Neural progenitor cell (in vitro differentiated cells): ENCODE data around the gene OR8B8.

Experiments used
- CTCF ChIP-seq: fragments of 200-600 bp; sonication (generic); IDR thresholded peaks from 2 replicates; pipeline ENCODE4 v1.5.1; 2017; ENCODE audit warnings: antibody characterized with exemption, mild to moderate bottlenecking
- EZH2 ChIP-seq: fragments of 200-600 bp; sonication (generic); IDR thresholded peaks from 2 replicates; pipeline ENCODE4 v1.6.1; 2017; ENCODE audit warnings: antibody characterized with exemption, mild to moderate bottlenecking, moderate library complexity

GRCh38 chr11:124405581-124405980 is 39.9 kb downstream of the OR8B8 start:
- TF ChIP-seq CTCF (no peak), EZH2 (no peak)
